Suprapubic skin (tissue), 4 donors: ENCODE results near the gene WRAP53. TPM values are rescaled to one million over a fixed set of nuclear protein-coding genes. Genes with fewer than 3 reads are reported as not detected.

Source experiments
- DNase-seq, 2 donors: peaks; one replicate each; pipeline ENCODE4 v3.0.0-alpha.2; 2019; ENCODE audit warnings: low spot score in 2 of 2
- H3K27ac ChIP-seq: fragments of 200-600 bp; sonication (generic); one replicate; pipeline ENCODE4 v1.5.1; 2019
- H3K27me3 ChIP-seq: fragments of 200-600 bp; sonication (generic); one replicate; pipeline ENCODE4 v1.5.1; 2019
- H3K36me3 ChIP-seq: fragments of 200-600 bp; sonication (generic); one replicate; pipeline ENCODE4 v1.5.1; 2019
- H3K4me1 ChIP-seq: fragments of 200-600 bp; sonication (generic); one replicate; pipeline ENCODE4 v1.5.1; 2019
- H3K4me3 ChIP-seq: fragments of 200-600 bp; sonication (generic); one replicate; pipeline ENCODE4 v1.5.1; 2019; ENCODE audit warnings: mild to moderate bottlenecking
- H3K9me3 ChIP-seq: fragments of 200-600 bp; sonication (generic); one replicate; pipeline ENCODE4 v1.5.1; 2019
- EP300 ChIP-seq: sonication (generic); formaldehyde crosslinking; IDR thresholded peaks from one replicate; pipeline ENCODE4 v1.6.1; 2017; ENCODE audit warnings: antibody characterized with exemption
- POLR2A ChIP-seq, 2 donors: fragments of 450-650 bp; IDR thresholded peaks; one replicate each; pipeline ENCODE4 v1.6.1; 2017; ENCODE audit warnings: antibody characterized with exemption in 2 of 2, mild to moderate bottlenecking in 2 of 2, moderate library complexity in 2 of 2
- POLR2AphosphoS5 ChIP-seq, 3 donors: sonication (generic); formaldehyde crosslinking; IDR thresholded peaks; one replicate each; pipeline ENCODE4 v1.6.1; 2017; ENCODE audit warnings: antibody characterized with exemption in 3 of 3
- WGBS: methylation state at CpG from one replicate; pipeline ENCODE4 v1.1.5; 2018; 5-methylcytosine and 5-hydroxymethylcytosine counted together
- total RNA-seq, 4 donors: library from RNA; depleted of rRNA; stranded (reverse); fragments of >200 nt; gene quantifications; one replicate each; pipeline ENCODE4 v1.1.0, GENCODE V29; 2016
- TF ChIP-seq, protein P1 (sequence below), 2 donors: fragments of 200-600 bp in 1 of 2; fragments of 450-650 bp in 1 of 2; sonication (generic) in 1 of 2; IDR thresholded peaks; one replicate each; pipeline ENCODE4 v1.5.1; 2016 to 2019; ENCODE audit warnings: antibody characterized with exemption in 2 of 2, mild to moderate bottlenecking in 1 of 2, moderate library complexity in 1 of 2

WRAP53 gene
- total RNA-seq, 4 donors from 2014 or later: 3.9 to 7.6 (median 5.5) TPM

DNA sequence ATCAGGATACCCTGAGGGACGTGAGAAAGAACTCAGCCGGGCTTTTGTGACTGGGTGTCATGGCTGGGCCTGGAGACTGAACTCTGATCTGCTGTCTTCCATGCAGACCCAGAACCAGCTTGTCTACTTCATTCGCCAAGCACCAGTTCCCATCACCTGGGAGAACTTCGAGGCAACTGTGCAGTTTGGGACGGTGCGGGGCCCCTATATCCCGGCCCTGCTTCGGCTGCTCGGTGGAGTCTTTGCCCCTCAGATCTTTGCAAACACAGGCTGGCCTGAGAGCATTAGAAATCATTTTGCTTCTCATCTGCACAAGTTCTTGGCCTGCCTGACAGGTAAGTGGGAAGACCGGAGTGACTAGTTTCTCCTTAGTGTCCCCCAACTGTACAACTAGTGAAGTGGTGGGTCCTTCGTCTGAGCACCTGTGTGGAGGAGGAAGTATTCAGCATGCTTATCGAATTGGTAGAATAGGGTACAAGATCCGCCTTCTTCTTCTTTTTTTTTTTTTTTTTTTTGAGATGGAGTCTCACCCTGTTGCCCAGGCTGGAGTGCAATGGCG is 44.8 kb downstream of the WRAP53 start:
- Histone ChIP-seq H3K27ac (no peak overlapping the region), H3K27me3 (peaks cover 3% of the 10 kb centered on the region), H3K4me1 (no peaks in the 10 kb centered on the region), H3K4me3 (no peak overlapping the region), H3K36me3 (no peaks in the 10 kb centered on the region), H3K9me3 (no peaks in the 10 kb centered on the region)
- TF ChIP-seq, protein P1, sequence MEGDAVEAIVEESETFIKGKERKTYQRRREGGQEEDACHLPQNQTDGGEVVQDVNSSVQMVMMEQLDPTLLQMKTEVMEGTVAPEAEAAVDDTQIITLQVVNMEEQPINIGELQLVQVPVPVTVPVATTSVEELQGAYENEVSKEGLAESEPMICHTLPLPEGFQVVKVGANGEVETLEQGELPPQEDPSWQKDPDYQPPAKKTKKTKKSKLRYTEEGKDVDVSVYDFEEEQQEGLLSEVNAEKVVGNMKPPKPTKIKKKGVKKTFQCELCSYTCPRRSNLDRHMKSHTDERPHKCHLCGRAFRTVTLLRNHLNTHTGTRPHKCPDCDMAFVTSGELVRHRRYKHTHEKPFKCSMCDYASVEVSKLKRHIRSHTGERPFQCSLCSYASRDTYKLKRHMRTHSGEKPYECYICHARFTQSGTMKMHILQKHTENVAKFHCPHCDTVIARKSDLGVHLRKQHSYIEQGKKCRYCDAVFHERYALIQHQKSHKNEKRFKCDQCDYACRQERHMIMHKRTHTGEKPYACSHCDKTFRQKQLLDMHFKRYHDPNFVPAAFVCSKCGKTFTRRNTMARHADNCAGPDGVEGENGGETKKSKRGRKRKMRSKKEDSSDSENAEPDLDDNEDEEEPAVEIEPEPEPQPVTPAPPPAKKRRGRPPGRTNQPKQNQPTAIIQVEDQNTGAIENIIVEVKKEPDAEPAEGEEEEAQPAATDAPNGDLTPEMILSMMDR (IDR thresholded peaks at IDR 0.05): no peak
- TF ChIP-seq POLR2A (IDR thresholded peaks at IDR 0.05) (no peak), EP300 (no peak), POLR2AphosphoS5 (IDR thresholded peaks at IDR 0.05) (no peak)
- DNase-seq: no peak
- WGBS: 62% methylated on average over 13 of the region's 14 CpGs

DNA sequence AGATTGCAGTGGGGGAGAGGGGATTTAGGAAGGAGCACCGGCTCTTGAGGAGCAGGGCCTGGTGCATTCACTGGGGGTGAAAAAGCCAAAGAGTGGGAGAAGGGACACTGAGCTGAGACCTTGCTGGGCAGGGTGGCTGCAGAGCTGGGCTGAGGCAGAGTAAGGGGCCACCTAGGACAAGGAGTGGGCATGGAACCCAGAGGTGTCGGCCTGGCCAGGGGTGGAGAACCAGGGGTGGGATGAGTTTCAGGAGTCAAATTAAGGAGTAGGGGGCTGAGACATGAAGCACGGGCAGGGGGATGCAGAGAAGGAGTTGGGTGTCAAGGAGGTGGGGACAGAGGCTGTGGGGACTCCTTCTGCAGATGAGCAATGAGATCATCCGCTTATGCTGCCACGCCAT is 49.3 kb downstream of the WRAP53 start:
- H3K4me3 ChIP-seq: no peak overlapping the region
- WGBS: 87% methylated on average over 5 of the region's 5 CpGs
- no peaks in the 10 kb centered on the region for H3K4me1 ChIP-seq
- H3K27me3 ChIP-seq: peaks cover 5% of the 10 kb centered on the region
- no peak overlapping the region for H3K27ac ChIP-seq
- no peaks in the 10 kb centered on the region for H3K36me3 ChIP-seq
- TF ChIP-seq POLR2A (IDR thresholded peaks at IDR 0.05) (no peak), POLR2AphosphoS5 (IDR thresholded peaks at IDR 0.05) (no peak), EP300 (no peak)
- TF ChIP-seq, protein P1 (IDR thresholded peaks at IDR 0.05): no peak
- DNase-seq: no peak
- H3K9me3 ChIP-seq: no peaks in the 10 kb centered on the region

DNA sequence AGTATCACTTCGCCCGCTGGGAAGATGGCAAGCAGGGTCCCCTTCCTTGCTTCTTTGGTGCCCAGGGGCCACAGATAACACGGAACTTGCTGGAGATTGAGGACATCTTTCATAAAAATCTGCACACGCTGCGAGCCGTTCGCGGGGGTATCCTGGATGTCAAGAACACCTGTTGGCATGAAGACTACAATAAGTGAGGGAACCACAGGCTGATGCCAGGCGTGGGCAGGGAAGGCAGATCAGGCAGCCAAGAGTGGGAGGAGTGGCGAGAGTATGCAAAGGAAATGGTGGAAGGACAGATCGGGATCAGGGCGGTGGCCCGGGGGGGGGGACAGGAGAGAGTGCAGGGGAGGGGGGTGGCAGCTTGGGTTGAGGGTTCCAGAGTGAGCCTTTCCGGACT is 51.5 kb downstream of the WRAP53 start:
- Histone ChIP-seq H3K27ac (no peak overlapping the region), H3K4me1 (no peaks in the 10 kb centered on the region), H3K4me3 (no peak overlapping the region), H3K36me3 (no peaks in the 10 kb centered on the region), H3K9me3 (no peaks in the 10 kb centered on the region), H3K27me3 (peaks cover 5% of the 10 kb centered on the region)
- 39% methylated on average over 14 of the region's 14 CpGs for WGBS
- TF ChIP-seq, protein P1 (IDR thresholded peaks at IDR 0.05): no peak
- TF ChIP-seq EP300: no peak
- no peak for TF ChIP-seq POLR2AphosphoS5 (IDR thresholded peaks at IDR 0.05)
- TF ChIP-seq POLR2A (IDR thresholded peaks at IDR 0.05): no peak
- DNase-seq: no peak

DNA sequence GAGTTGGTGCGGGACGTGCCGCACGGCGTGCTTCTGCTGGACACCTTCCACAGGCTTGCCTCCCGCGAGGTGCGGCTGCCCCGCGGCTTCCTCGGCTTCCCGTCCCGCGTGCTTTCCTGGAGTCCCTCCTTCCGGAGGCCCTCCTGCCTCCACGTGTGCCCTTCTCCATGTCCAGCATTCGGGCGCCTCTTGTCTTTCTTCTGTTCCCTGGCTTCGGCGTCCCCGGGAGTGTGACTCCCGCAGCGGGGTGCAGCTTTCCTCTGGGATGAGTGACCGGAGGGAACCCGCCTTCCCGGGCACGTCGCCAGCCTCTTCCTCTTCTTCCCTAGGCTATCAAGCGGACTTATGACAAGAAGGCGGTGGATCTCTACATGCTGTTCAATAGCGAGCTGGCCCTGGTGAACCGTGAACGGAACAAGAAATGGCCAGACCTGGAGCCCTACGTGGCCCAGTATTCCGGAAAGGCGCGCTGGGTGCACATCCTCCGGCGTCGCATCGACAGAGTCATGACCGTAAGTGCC is 52.3 kb downstream of the WRAP53 start:
- Histone ChIP-seq H3K27ac (no peak overlapping the region), H3K4me1 (no peaks in the 10 kb centered on the region), H3K9me3 (no peaks in the 10 kb centered on the region), H3K4me3 (no peak overlapping the region), H3K27me3 (peaks cover 5% of the 10 kb centered on the region), H3K36me3 (no peaks in the 10 kb centered on the region)
- 48% methylated on average over 40 of the region's 42 CpGs for WGBS
- no peak for DNase-seq
- TF ChIP-seq EP300 (no peak), POLR2A (IDR thresholded peaks at IDR 0.05) (no peak), POLR2AphosphoS5 (IDR thresholded peaks at IDR 0.05) (no peak)
- TF ChIP-seq, protein P1 (IDR thresholded peaks at IDR 0.05): no peak

DNA sequence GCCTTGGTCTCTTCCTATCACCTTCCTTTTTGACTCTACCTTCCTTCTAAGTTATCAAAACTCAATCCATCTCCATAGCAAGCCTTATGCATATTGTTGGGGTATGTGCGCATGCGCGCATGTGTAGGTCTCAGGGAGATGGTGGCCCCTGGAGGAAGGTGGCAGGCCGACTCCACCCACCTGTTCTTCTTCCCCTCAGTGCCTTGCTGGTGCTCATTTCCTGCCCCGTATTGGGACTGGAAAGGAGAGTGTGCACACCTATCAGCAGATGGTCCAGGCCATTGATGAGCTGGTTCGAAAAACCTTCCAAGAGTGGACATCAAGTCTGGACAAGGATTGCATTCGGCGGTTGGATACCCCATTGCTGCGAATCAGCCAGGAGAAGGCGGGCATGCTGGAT is 54.5 kb downstream of the WRAP53 start:
- WGBS: 84% methylated on average over 10 of the region's 10 CpGs
- Histone ChIP-seq H3K27ac (no peak overlapping the region), H3K4me1 (peaks cover 3% of the 10 kb centered on the region), H3K4me3 (no peak overlapping the region), H3K27me3 (peaks cover 5% of the 10 kb centered on the region), H3K9me3 (no peaks in the 10 kb centered on the region), H3K36me3 (no peaks in the 10 kb centered on the region)
- TF ChIP-seq, protein P1 (IDR thresholded peaks at IDR 0.05): no peak
- TF ChIP-seq POLR2AphosphoS5 (IDR thresholded peaks at IDR 0.05) (no peak), EP300 (no peak), POLR2A (IDR thresholded peaks at IDR 0.05) (no peak)
- no peak for DNase-seq
